HCT116 (cell line): Measurements from ENCODE around the gene TUNAR.

ENCODE experiments used
- CBX3 ChIP-seq: IDR thresholded peaks from 2 replicates; pipeline ENCODE4 v1.6.1; 2012; ENCODE audit warnings: low read depth
- EZH2 ChIP-seq: fragments of 200-600 bp; sonication (generic); IDR thresholded peaks from 2 replicates; pipeline ENCODE4 v1.6.1; 2017; ENCODE audit warnings: antibody characterized with exemption, mixed run types
- POLR2A ChIP-seq: IDR thresholded peaks from 2 replicates; pipeline ENCODE4 v1.7.0; 2011; ENCODE audit warnings: borderline replicate concordance; ENCODE audit not compliant: insufficient read depth, insufficient read length; ENCODE audit errors: extremely low read depth
- POLR2AphosphoS5 ChIP-seq: IDR thresholded peaks from 2 replicates; pipeline ENCODE4 v1.6.1; 2011; ENCODE audit warnings: mild to moderate bottlenecking, low read depth, low read length, moderate library complexity
- RAD21 ChIP-seq: IDR thresholded peaks from 2 replicates; pipeline ENCODE4 v1.6.1; 2012; ENCODE audit warnings: low read depth, mild to moderate bottlenecking
- SIN3A ChIP-seq: IDR thresholded peaks from 2 replicates; pipeline ENCODE4 v1.6.1; 2012; ENCODE audit warnings: low read depth
- YY1 ChIP-seq: IDR thresholded peaks from 2 replicates; pipeline ENCODE4 v1.6.1; 2011; ENCODE audit warnings: low read length, low read depth, moderate library complexity, mild to moderate bottlenecking; ENCODE audit not compliant: insufficient replicate concordance; ENCODE audit errors: extremely low read depth
- ZNF274 ChIP-seq: fragments of 200-500 bp; sonication (Bioruptor generic); IDR thresholded peaks from 2 replicates; pipeline ENCODE4 v1.6.1; 2014; ENCODE audit warnings: mild to moderate bottlenecking, low read depth, low read length, inconsistent platforms
- TF ChIP-seq, protein P1 (sequence below), 3 experiments: fragments of 200-600 bp in 1 of 3; sonication (generic) in 1 of 3; IDR thresholded peaks in 2 of 3; conservative IDR thresholded peaks in 1 of 3; 2 replicates each; pipeline ENCODE4 v1.5.1; 2012 to 2017; ENCODE audit warnings: low read depth in 2 of 3, low read length in 2 of 3, antibody characterized with exemption in 1 of 3, borderline replicate concordance in 1 of 3, control low read depth in 1 of 3, mild to moderate bottlenecking in 1 of 3, mixed read lengths in 1 of 3, mixed run types in 1 of 3, moderate library complexity in 1 of 3; ENCODE audit not compliant: insufficient read depth in 1 of 3
- TF ChIP-seq, protein P2 (sequence below): IDR thresholded peaks from 2 replicates; pipeline ENCODE4 v1.6.1; 2012; ENCODE audit warnings: low read depth

DNA sequence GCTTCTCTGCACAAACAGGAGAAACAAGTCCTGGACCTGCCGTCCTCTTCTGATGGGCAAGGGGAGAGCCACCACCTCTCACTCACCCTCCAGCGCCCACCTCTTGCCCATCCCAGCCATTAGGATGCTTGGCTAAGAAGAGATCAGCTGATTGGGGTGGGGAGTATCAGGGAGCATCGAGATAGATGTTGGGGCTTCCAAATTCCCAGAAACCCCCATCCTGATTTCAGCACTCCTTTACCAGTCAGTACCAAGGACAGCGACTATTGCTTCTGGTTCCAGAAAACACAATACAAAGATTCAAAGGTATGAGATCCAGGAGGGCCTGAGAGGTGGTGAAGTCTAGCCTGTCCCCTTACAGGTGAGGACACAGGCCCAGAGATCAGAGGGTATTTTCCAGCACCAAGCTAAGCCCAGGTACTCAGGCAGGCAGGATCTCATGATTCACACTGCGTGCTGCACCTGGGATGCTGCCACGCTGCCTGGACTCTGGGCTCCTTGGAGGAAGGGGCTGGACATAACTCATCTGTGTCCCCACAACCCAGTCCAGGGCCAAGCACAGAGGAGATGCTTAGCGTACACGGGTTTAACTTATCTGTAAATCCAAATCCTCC is 76.6 kb downstream of the TUNAR start:
- TF ChIP-seq EZH2 (no peak), ZNF274 (no peak), CBX3 (no peak), POLR2AphosphoS5 (no peak), SIN3A (no peak), RAD21 (no peak), POLR2A (no peak), YY1 (no peak)
- TF ChIP-seq, protein P1, sequence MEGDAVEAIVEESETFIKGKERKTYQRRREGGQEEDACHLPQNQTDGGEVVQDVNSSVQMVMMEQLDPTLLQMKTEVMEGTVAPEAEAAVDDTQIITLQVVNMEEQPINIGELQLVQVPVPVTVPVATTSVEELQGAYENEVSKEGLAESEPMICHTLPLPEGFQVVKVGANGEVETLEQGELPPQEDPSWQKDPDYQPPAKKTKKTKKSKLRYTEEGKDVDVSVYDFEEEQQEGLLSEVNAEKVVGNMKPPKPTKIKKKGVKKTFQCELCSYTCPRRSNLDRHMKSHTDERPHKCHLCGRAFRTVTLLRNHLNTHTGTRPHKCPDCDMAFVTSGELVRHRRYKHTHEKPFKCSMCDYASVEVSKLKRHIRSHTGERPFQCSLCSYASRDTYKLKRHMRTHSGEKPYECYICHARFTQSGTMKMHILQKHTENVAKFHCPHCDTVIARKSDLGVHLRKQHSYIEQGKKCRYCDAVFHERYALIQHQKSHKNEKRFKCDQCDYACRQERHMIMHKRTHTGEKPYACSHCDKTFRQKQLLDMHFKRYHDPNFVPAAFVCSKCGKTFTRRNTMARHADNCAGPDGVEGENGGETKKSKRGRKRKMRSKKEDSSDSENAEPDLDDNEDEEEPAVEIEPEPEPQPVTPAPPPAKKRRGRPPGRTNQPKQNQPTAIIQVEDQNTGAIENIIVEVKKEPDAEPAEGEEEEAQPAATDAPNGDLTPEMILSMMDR (IDR thresholded peaks at IDR 0.05 in 2 of 3, conservative IDR thresholded peaks at IDR 0.05 in 1 of 3; ENCODE audit: borderline replicate concordance in 1 of 3, insufficient read depth in 1 of 3, low read depth in 2 of 3, low read length in 2 of 3), result no peak
- TF ChIP-seq, protein P2, sequence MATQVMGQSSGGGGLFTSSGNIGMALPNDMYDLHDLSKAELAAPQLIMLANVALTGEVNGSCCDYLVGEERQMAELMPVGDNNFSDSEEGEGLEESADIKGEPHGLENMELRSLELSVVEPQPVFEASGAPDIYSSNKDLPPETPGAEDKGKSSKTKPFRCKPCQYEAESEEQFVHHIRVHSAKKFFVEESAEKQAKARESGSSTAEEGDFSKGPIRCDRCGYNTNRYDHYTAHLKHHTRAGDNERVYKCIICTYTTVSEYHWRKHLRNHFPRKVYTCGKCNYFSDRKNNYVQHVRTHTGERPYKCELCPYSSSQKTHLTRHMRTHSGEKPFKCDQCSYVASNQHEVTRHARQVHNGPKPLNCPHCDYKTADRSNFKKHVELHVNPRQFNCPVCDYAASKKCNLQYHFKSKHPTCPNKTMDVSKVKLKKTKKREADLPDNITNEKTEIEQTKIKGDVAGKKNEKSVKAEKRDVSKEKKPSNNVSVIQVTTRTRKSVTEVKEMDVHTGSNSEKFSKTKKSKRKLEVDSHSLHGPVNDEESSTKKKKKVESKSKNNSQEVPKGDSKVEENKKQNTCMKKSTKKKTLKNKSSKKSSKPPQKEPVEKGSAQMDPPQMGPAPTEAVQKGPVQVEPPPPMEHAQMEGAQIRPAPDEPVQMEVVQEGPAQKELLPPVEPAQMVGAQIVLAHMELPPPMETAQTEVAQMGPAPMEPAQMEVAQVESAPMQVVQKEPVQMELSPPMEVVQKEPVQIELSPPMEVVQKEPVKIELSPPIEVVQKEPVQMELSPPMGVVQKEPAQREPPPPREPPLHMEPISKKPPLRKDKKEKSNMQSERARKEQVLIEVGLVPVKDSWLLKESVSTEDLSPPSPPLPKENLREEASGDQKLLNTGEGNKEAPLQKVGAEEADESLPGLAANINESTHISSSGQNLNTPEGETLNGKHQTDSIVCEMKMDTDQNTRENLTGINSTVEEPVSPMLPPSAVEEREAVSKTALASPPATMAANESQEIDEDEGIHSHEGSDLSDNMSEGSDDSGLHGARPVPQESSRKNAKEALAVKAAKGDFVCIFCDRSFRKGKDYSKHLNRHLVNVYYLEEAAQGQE, result peak; percentile 79
